HG02973 (cell line): ENCODE data around the gene MERTK.

ENCODE experiments used
- ATAC-seq: cut with Tn5 transposase; IDR thresholded peaks from one replicate; pipeline ENCODE4 v1.9.1; 2021; ENCODE audit warnings: moderate library complexity; ENCODE audit not compliant: unreplicated experiment

MERTK gene

DNA sequence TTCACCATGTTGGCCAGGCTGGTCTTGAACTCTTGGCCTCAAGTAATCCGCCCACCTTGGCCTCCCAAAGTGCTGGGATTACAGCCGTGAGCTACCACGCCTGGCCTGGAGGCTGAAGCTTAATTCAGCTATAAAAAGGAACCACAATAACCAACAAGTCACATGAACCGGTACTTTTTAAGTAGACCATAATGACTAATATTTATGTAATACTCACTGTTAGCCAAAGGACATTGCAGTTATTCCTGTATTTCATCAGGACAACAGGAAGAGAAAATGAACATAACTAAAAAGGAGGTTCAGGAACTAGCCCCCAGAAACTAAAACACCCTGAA is 107.6 kb downstream of the MERTK start:
- no peak for ATAC-seq

DNA sequence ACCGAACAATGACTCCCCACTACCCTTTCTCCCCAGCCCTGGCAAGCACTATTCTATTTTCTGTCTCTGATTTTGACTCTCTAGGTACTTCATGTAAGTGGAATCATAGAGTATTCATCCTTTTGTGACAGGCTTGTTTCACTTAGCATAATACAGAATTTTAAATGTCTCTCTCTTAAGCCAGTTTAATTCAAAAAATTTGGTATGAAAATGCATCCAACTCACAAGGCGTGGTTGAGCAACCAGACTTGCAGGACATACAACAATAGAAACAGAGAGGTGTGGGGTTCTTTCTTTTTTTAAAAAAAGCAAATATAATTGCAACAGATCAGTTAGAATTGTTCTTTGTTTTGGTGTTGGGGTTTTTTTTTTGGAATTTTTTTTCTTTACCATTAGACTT is 109.1 kb downstream of the MERTK start:
- no peak for ATAC-seq

DNA sequence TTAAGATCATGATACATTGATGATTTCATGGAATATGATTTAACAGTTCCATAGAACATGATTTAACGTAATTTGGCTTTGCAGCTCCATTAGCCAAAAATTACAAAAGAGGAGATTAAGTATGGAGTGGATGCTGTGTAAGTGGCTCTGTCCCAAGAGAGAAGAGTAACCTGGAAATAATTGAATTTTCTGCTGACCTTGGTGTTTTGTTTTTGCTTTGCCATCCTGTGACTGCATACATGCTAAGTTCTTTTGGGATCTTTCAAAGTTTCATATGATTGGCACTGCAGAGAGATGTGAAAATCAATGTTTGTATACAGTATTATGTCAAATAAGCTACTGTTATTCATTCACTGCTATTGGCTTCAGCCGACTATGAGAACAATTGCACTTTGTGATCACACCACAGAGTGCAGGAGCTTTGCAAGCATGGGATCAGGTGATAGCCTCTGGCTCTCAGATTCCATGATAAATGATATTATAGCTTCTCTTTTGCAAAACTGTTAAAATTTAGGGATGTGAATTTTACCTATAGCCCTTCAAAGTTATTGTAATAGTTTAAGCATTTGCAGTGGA is 110.6 kb downstream of the MERTK start:
- no peak for ATAC-seq

DNA sequence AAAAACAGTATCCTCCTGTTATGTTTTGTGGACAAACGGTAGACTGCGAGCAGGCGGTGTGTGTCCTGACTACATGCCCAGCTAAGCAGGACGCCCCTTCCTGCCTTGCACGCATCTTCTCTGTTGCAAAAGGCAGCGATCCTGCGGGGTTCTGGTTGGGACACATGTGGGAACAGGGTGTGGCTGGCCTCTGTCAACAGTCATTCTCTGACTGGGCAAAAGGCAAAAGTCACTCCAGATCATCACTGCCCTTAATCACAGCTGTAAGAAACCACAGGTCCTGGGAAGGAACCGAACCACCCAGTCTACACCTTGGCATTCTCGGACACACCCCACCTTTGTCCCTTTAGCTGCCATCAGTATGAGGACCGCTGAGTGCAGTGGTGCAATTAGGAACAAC is 112.3 kb downstream of the MERTK start:
- ATAC-seq: no peak

DNA sequence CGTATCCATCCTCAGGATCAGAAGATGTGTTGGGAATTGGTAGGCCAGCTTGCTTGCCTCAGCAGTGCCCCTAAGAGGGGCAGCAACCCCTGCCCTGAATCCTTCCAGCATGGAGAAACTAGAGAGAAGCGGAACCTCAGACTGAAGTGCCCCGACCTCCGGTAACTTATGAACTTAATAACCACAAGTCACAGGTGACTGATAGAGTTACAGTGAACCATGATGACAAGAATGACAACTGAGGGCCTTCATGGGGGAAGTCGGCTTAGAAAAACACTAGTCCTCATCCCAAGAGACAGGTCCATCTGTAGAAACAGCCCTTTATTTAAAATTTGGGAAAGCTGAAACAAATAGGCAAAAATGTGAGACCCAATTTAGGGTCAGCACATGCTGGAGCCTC is 114.1 kb downstream of the MERTK start:
- ATAC-seq: no peak

DNA sequence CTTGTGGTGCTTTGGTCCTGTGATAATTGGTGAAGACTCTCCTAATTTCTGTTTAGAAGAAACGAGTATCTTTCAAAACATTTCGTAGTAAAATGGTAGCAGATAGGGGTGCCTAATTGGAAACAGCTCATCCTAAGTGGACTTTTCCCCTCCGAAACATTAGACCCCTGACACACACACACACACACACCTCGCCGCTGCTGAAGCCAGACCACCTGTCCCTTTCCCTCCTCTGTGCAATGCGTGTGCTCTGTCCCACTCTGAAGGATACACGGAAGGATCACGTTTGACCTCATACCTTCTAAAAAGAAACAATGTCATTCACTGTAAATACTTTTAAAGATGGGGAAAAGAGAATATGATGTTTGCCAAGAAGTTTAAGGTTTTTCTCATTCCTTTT is 120.4 kb downstream of the MERTK start:
- ATAC-seq: no peak

DNA sequence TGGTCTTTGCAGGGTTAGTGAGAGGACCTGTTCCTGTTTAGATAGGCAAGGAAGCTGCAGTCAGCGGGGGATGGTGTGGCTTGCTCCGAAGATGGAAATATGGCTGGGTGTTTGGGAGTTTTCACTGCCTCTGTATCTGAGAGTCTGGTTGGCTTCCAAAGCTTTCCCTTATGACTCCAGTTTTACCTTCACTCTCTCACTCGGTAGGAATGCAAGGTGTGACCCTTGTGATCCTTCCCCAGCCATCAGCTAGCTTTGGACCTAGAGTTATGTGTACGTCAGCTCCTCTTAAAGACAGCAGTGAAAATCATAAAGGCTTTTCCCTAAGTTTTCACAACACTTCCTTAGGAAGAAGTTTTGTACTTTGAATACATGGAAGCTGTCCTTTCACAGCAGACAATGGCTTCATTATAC is 121.2 kb downstream of the MERTK start:
- no peak for ATAC-seq

DNA sequence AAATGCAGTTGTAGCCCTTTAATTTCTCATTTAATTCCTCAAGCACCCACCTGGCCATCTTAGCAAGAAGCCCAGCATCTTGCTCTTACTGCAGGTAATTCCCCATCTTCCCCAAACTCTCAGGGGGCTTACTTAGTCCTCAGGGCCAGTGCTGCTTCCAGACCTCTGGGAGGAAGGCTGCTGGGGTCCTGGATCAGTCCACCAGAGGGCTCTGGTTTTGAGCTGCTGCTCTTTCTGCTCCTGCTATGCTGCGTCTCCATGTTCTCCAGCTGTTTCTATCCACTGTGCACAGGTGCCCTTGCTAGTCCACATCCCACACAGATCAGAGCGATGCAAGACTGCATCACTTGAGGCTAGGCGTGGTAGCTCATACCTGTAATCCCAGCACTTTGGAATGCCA is 122.2 kb downstream of the MERTK start:
- ATAC-seq: no peak

DNA sequence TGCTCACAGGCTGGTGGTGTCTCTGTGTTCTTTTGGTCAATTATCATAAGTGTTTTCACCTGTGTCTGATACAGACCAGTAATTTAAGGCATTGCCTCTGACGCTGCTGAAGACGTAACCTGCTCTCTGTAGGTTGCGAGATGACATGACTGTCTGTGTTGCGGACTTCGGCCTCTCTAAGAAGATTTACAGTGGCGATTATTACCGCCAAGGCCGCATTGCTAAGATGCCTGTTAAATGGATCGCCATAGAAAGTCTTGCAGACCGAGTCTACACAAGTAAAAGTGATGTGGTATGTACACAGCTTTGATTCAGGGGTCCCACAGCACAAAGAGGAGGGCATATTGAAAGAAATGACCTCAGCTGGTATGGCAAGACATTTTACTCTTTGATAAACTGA is 122.9 kb downstream of the MERTK start:
- ATAC-seq: no peak

DNA sequence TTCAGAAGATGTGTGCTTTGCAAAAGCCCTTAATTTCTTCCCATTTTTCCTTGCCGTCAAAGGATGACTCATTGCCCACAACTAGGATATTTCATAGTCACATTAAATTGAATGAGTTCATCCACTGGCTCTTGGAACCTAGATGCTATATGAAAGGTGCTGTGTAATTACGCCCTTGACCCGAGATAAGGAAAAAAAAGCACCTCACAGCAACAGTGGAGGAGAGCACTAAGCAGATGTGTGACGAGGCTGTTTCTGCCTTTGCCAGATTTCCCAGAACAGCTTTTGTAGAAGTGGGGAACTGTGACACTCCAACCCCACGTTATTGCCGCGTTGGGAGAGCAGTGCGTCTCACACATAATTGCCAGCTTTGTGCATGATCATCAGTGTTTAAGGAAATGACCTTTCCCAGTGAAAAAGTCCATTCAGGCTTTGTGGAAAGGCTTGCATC is 123.4 kb downstream of the MERTK start:
- no peak for ATAC-seq

DNA sequence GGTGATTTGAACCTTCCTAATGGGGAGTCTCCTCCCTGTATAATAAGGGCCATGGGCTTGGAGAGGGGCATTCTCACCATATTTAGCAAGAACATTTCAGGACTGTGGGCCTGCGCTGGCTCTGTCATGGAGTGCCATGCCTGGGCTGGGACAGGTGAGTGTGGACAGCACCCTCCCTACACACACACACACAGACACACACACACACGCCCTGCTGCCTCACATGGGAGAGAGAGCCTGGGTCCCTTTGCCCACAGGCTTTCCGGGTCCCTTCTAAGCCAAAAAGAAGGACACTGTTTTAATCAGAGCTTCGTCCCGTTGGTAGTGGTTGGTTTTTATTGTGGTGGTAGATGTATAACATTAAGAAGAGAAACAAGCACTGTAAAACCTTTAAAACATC is 125.3 kb downstream of the MERTK start:
- ATAC-seq: no peak

DNA sequence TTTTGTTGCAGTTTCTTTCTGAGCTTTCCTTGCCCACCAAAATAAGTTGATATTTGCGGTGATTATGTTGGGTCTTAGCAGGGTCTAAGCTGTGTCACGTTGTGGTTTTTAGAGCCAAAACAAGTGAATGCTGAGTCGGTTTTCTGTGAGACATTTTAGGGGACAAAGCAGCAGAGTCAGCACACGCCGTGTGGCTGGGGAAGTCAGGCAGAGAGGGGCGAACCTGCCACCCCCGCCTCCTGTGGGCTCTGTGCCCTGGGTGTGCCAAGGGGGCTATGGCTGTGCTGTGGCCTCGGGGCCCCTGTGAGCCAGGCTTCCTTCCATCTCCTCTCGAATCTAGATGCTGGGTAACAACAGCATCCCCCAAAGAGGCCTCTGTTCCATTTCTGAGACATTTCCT is 125.8 kb downstream of the MERTK start:
- no peak for ATAC-seq

DNA sequence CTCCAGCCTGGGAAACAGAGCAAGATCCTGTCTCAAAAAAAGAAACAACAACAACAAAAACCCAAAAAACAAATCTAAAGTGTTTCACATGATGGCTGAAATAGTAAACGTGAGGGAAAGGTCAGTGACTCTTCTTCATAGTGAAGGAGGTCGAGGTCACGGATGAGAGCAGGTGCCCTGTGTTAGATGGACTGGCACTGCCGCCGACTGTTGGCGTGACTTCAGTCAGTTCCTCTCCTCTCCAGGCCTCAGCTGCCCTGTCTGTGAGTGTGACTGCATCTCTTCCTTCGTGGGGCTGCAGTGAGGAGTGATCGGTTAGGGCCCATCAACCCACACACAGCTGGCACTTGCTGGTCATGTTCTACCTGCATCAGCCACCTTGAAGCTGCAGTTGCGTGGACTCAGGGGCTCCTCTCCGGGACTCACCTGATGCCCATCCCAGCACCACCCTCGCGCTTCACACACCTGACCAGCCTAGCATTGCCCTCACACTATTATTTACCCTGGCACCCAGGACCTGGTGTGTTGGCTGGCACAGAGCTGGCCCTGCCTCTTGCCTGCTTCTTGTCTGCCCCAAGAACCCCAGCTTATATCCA is 126.6 kb downstream of the MERTK start:
- ATAC-seq: no peak

DNA sequence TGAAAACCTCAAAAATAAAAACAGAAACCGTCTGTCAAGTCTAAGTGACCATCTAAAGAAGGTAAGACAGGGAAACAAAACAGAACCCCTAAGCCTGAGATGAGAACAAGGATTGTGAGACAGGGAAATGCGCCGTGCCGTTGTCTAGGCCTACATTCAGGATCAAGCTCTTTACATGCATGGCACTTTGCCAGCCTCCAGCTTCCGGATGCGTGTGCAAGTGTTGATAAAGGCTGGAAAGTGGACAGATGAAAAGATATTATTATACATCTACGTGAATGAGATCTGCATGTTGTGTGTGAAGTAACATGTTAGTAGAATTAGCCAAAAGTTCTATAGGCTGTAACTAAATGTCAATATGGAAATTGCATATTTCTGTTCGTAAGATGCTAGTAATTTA is 128.1 kb downstream of the MERTK start:
- ATAC-seq: no peak

DNA sequence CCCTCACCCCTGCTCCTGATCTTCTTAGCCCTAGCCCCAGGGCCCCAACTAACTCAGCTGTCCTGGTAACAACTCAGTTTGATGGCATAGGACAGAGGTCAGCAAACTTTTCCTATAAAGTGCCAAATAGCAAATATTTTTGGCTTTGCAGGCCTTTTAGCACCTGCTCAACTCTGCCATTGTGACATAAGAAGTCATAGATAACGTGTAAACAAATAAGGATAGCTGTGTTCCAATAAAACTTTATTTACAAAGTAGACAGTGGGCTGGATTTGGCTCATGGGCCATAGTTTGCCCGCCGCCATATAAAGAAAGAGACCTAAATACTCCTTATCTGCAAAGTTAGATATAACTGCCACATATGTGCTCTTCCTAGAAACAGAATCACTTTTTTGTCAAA is 129.4 kb downstream of the MERTK start:
- no peak for ATAC-seq

DNA sequence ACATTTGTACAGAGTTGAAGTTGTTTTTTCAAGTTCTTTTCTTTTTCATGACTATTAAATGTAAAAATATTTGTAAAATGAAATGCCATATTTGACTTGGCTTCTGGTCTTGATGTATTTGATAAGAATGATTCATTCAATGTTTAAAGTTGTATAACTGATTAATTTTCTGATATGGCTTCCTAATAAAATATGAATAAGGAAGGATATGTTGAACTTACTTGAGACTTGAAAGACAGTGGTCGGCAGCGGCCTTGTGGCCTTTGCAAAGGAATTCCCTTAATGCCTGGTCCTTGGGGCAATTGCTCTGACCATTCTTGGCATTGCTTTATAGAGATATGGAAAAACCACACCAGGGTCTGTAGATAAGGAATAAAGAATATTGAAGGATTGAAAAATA is 130.8 kb downstream of the MERTK start:
- no peak for ATAC-seq

DNA sequence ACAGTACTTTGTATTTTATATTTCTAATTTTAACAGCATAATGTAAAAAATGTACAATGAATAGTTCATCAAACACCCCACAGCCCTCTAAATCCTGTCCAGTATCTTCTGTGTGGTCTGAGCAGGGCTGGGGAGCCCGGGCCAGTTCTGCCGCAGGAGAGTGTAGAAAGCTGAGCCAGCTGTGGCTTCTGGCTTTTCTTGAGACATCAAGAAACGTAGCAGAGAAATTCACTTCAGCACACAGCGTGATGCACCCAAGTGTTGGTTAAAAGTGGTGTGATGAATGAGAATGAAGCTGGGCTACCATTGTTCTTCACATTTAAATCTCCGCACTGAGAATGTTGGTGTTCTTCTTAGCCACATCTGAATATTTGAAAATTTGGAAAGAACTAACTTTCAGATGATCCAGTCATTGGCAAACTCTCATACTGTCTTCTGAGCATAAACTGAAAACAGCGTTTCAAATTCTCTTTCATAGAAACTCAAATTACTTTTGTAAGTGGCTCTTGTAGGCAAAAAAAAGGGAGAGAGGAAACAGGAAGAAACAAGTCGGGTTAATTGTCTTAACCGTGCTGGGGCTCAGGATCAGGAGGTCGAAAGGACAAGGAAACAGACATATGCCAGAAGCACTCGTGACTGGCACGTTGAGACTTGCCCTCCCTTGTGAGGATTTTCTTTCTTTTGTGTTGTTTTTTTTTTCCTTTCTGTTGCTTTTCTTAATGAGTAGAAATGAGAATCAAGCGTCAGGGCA is 133.2 kb downstream of the MERTK start:
- ATAC-seq: no peak

DNA sequence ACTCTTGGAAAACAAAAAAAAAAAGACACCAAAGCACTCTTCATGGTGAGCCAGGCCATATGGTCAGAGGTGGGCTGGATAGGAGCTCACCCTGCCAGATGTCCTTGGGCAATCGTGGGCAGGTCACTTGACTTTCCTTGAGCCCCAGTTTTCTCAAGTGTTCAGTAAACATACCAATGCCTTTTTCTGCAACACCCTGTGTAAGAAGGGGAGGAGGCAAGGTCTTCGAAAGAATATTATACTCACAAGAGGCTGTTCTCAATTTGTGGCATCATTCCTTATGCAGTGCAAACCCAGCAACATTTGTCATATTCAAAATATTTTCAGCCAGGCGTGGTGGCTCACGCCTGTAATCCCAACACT is 133.8 kb downstream of the MERTK start:
- no peak for ATAC-seq

DNA sequence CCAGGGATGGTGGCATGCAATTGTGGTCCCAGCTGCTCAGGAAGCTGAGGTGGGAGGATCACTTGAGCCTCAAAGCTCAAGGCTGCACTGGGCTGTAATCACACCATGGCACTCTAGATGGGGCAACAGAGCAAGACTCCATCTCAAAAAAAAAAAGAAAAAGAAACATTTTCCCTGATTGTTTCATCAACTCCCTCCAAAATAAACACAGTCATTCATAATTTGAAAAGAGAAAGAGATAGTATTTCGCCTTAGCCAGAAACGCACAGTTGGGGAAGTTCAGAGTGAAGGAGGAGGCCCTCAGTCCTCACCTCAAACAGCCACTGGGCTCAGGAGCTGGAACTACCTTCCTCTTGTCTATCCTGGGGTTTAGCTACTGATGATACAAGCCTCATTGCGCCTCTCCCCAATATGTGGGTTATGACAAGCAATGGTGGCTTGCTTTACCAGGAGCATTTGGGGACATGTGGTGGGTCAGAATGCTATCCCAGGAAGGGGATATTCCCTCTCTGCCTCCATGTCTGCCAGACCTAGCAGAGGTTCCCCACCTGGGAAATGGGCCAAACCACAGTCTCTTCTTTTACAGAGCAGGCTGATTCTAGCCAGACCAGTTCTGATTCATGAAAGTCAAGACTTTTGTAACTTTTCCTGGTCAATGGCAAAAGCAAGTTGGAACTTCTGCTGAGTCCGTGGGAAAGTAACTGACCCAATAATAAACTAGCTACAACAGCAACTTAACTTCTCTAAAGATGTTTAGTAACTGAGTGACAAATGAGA is 134.5 kb downstream of the MERTK start:
- no peak for ATAC-seq

DNA sequence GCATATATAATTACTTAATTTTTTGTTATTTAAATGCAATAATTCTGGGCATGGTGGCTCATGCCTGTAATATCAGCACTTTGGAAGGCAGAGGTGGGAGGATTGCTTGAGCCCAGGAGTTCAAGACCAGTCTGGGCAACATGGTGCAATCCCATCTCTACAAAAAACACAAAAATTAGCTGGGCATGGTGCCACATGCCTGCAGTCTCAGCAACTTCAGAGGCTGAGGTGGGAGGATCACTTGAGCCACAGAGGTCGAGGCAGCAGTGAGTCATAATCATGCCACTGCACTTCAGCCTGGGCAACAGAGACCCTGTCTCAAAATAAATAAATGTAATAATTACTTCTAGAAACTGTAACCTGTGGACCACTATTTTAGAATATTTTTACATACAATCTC is 135.2 kb downstream of the MERTK start:
- ATAC-seq: no peak

DNA sequence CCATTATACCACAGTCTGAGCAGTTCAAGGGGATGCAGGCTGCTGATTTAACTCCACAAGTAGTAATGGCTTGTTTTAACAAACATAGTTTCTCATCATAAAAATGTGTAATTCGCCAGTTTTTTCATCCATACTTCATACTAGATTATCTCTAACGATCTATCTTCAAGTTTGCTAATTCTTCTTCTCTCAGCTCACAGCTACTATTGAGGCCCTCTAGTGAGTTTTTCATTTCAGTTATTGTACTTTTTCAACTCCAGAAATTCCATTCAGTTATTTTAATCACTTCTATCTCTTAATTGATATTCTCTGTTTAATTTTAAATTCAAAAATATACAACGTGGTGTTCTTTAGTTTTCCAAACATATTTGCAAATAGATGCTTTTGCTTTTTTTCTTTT is 136.5 kb downstream of the MERTK start:
- ATAC-seq: no peak

DNA sequence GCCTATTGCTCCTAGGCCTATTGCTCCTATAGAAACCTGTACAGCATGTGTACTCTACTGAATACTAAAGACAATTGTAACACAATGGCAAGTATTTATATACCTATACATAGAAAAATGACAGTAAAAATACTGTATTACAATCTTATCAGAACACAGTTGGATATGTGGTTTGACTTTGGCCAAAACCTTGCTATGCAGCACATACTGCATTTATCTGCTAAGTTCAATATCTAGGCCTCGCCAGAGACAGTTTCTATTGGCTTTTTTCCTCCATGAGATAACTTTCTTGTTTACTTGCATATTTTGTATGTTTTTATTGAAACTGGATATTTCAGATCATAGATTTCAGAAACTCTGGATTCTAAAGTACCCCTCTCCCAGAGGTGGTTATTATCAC is 137.4 kb downstream of the MERTK start:
- no peak for ATAC-seq
